A549 (cell line): ENCODE results near the gene CAMTA1.

Source experiments
- KDM1A ChIP-seq: fragments of 200-600 bp; sonication (generic); IDR thresholded peaks from 2 replicates; pipeline ENCODE4 v1.6.1; 2016; ENCODE audit warnings: low read depth, mild to moderate bottlenecking
- POLR2A ChIP-seq: IDR thresholded peaks from 2 replicates; pipeline ENCODE4 v1.6.1; 2012; ENCODE audit warnings: mild to moderate bottlenecking, low read length
- TF ChIP-seq, protein P1 (sequence below): fragments of >200 bp; sonication (Bioruptor Twin); formaldehyde crosslinking; IDR thresholded peaks from 3 replicates; pipeline ENCODE4 v1.5.1; 2016

DNA sequence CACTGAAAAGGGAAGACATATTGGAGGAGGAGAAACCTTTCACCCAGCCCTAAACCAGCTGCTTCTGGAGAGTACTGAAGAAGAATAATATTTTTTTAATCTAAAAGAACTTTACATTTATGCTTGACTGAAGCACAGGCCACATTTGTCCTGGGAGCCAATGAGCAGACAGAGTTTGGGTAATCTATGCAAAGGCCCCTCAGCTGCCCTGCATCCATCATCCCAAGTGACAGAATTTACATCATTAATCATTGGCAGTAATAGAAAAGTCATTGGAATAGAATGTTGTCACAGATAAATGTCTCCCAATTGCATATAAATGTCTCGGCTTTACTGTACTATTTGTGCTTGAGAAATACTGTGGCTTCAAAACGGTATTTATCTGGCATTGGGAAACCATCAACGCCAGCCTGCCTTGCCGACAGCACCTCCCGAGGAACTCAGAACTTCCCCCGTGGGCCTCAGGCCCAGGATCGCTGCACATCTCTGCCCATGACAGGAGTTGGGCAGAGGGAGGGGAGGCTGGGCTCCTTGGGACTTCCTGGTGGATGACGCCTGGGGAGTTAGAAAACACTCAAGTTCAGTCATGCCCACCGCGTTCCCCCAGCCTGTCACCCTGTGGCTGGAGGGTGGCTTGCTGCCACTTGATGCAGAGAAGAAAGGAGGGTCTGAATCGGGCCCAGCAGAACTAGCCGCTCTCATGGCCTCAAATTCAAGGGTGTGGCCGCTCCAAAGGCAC is 133.1 kb downstream of the CAMTA1 start:
- TF ChIP-seq, protein P1, sequence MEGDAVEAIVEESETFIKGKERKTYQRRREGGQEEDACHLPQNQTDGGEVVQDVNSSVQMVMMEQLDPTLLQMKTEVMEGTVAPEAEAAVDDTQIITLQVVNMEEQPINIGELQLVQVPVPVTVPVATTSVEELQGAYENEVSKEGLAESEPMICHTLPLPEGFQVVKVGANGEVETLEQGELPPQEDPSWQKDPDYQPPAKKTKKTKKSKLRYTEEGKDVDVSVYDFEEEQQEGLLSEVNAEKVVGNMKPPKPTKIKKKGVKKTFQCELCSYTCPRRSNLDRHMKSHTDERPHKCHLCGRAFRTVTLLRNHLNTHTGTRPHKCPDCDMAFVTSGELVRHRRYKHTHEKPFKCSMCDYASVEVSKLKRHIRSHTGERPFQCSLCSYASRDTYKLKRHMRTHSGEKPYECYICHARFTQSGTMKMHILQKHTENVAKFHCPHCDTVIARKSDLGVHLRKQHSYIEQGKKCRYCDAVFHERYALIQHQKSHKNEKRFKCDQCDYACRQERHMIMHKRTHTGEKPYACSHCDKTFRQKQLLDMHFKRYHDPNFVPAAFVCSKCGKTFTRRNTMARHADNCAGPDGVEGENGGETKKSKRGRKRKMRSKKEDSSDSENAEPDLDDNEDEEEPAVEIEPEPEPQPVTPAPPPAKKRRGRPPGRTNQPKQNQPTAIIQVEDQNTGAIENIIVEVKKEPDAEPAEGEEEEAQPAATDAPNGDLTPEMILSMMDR: no peak
- TF ChIP-seq POLR2A (no peak), KDM1A (no peak)
